Endodermal cell (in vitro differentiated cells): ENCODE measurements around the gene RLN3. TPM values are rescaled to one million over a fixed set of nuclear protein-coding genes. Genes with fewer than 3 reads are reported as not detected.

Experiments
- DNase-seq: peaks from one replicate; pipeline ENCODE4 v3.0.0-alpha.2; 2017
- H3K27ac ChIP-seq: 2 replicates; pipeline ENCODE4 v1.5.1; 2013; ENCODE audit warnings: mild to moderate bottlenecking, low read depth, low read length, moderate library complexity
- H3K27me3 ChIP-seq: 2 replicates; pipeline ENCODE4 v1.6.1; 2013; ENCODE audit warnings: mild to moderate bottlenecking, low read length, moderate library complexity; ENCODE audit not compliant: insufficient read depth, control insufficient read depth, poor library complexity, severe bottlenecking
- H3K36me3 ChIP-seq: 2 replicates; pipeline ENCODE4 v1.7.0; 2013; ENCODE audit warnings: mild to moderate bottlenecking, low read length, moderate library complexity; ENCODE audit not compliant: control insufficient read depth, insufficient read depth
- H3K4me1 ChIP-seq: one replicate; pipeline ENCODE4 v1.7.0; 2013; ENCODE audit warnings: low read length; ENCODE audit not compliant: control insufficient read depth, insufficient read depth
- H3K4me3 ChIP-seq: 2 replicates; pipeline ENCODE4 v1.5.1; 2013; ENCODE audit warnings: mild to moderate bottlenecking, low read length, moderate library complexity
- H3K9ac ChIP-seq: 2 replicates; pipeline ENCODE4 v1.6.1; 2013; ENCODE audit warnings: mild to moderate bottlenecking, low read length, moderate library complexity; ENCODE audit not compliant: poor library complexity, severe bottlenecking; ENCODE audit errors: extremely low read depth
- H3K9me3 ChIP-seq: 2 replicates; pipeline ENCODE4 v1.6.1; 2013; ENCODE audit warnings: mild to moderate bottlenecking, low read length, moderate library complexity; ENCODE audit not compliant: control insufficient read depth
- H3K27ac Mint-ChIP-seq: 2 replicates; pipeline ENCODE4 v1.8.0; 2020; ENCODE audit warnings: mixed read lengths
- H3K27me3 Mint-ChIP-seq: 2 replicates; pipeline ENCODE4 v1.8.0; 2021; ENCODE audit warnings: mild to moderate bottlenecking, mixed read lengths; ENCODE audit not compliant: insufficient read depth
- H3K36me3 Mint-ChIP-seq: 2 replicates; pipeline ENCODE4 v1.8.0; 2020; ENCODE audit warnings: low read depth, mixed read lengths
- H3K4me1 Mint-ChIP-seq: 2 replicates; pipeline ENCODE4 v1.8.0; 2020; ENCODE audit warnings: mixed read lengths
- H3K4me3 Mint-ChIP-seq: 2 replicates; pipeline ENCODE4 v1.8.0; 2020; ENCODE audit warnings: mild to moderate bottlenecking, moderate library complexity, mixed read lengths
- H3K9me3 Mint-ChIP-seq: 2 replicates; pipeline ENCODE4 v1.8.0; 2020; ENCODE audit warnings: mild to moderate bottlenecking, mixed read lengths
- CTCF ChIP-seq: fragments of 200-600 bp; sonication (generic); conservative IDR thresholded peaks from 2 replicates; pipeline ENCODE4 v1.5.0; 2021; ENCODE audit warnings: antibody characterized with exemption, mild to moderate bottlenecking
- WGBS, 2 experiments: methylation state at CpG; one replicate each; pipeline versions ENCODE4 v1.1.5 to v1.1.7; 2013; ENCODE audit warnings: missing lambda C conversion rate in 2 of 2, mixed read lengths in 1 of 2; ENCODE audit not compliant: insufficient coverage in 1 of 2, insufficient read length in 1 of 2; 5-methylcytosine and 5-hydroxymethylcytosine counted together
- long read RNA-seq, 4 experiments: library from polyadenylated mRNA in 2 of 4; library from RNA in 1 of 4; library from capped mRNA in 1 of 4; stranded (forward) in 3 of 4; unstranded in 1 of 4; transcript quantifications; one replicate each; pipeline ENCODE4 v2.0.0, GENCODE V29; 2020 to 2021; ENCODE audit warnings: inconsistent platforms in 1 of 4
- polyA plus RNA-seq, 2 experiments: library from polyadenylated mRNA; stranded (reverse); fragments of 50-300 nt; gene quantifications; one replicate each; pipeline ENCODE4 v1.2.3, GENCODE V29; 2013
- total RNA-seq, 2 donors: library from RNA; stranded (reverse); fragmentation: NEBNext Ultra II Directional in 1 of 2; extraction: Animal tissue kit (Norgen Biotek cat#: 25700) in 1 of 2; gene quantifications; 2 replicates in 1 of 2; 3 replicates in 1 of 2; pipeline ENCODE4 v1.2.1, GENCODE V29; 2021

The RLN3 gene
- not detected for total RNA-seq
- not detected for polyA plus RNA-seq (2013, experiment 1 of 2)
- polyA plus RNA-seq (2013, experiment 2 of 2): not detected
- long read RNA-seq, experiment 1: 0 reads
- long read RNA-seq, experiment 2: 0 reads
- long read RNA-seq, experiment 3: 0 reads
- long read RNA-seq, experiment 4: 0 reads

- Mint-ChIP-seq H3K4me3 (no peak within 1 kb of the TSS), H3K36me3 (no peaks in the 10 kb centered on the region), H3K27me3 (peaks cover 26% of the 10 kb centered on the region), H3K9me3 (no peaks in the 10 kb centered on the region), H3K27ac (no peak within 1 kb of the TSS), H3K4me1 (peaks cover 3% of the 10 kb centered on the region)
- DNase-seq: no peak
- Histone ChIP-seq H3K4me3 (no peak within 1 kb of the TSS), H3K9me3 (no peaks in the 10 kb centered on the region), H3K27me3 (peaks cover 14% of the 10 kb centered on the region), H3K4me1 (no peaks in the 10 kb centered on the region), H3K9ac (no peak within 1 kb of the TSS), H3K36me3 (no peaks in the 10 kb centered on the region), H3K27ac (no peak within 1 kb of the TSS)
- no peak for TF ChIP-seq CTCF
- 85% methylated on average over 12 to 24 of the region's 24 CpGs for WGBS, 2 experiments
Measured at GRCh38 chr19:14027856-14028450, at the start of gene RLN3. RLN3 (plus strand) TSS chr19:14028148; CDS start chr19:14028205, 57 bp downstream.

GRCh38 chr19:13978351-13979243, 49.4 kb upstream of the RLN3 start:
- H3K4me3 Mint-ChIP-seq: peak overlapping the region; percentile 45
- H3K9ac ChIP-seq: no peak overlapping the region
- peaks cover 13% of the 10 kb centered on the region for H3K36me3 ChIP-seq
- 7 to 12% methylated on average over 17 to 74 of the region's 74 CpGs for WGBS, 2 experiments
- no peaks in the 10 kb centered on the region for H3K4me1 ChIP-seq
- no peak overlapping the region for H3K27ac ChIP-seq
- H3K27me3 ChIP-seq: no peaks in the 10 kb centered on the region
- H3K27ac Mint-ChIP-seq: peak overlapping the region; percentile 75
- peak; percentile 100 for DNase-seq
- no peak for TF ChIP-seq CTCF
- no peaks in the 10 kb centered on the region for H3K9me3 ChIP-seq
- peak overlapping the region; percentile 40 for H3K4me3 ChIP-seq
- H3K27me3 Mint-ChIP-seq: no peaks in the 10 kb centered on the region
- peaks cover 36% of the 10 kb centered on the region for H3K36me3 Mint-ChIP-seq
- H3K4me1 Mint-ChIP-seq: peaks cover 10% of the 10 kb centered on the region
- H3K9me3 Mint-ChIP-seq: no peaks in the 10 kb centered on the region

- H3K9me3 Mint-ChIP-seq: no peaks in the 10 kb centered on the region
- H3K4me3 ChIP-seq: peak overlapping the region; percentile 40
- no peaks in the 10 kb centered on the region for H3K4me1 ChIP-seq
- H3K27ac Mint-ChIP-seq: no peak overlapping the region
- peaks cover 13% of the 10 kb centered on the region for H3K36me3 ChIP-seq
- no peak for TF ChIP-seq CTCF
- no peak overlapping the region for H3K27ac ChIP-seq
- DNase-seq: peak; percentile 70
- peaks cover 32% of the 10 kb centered on the region for H3K36me3 Mint-ChIP-seq
- H3K4me1 Mint-ChIP-seq: peaks cover 6% of the 10 kb centered on the region
- WGBS, 2 experiments: 37 to 54% methylated on average over 9 to 12 of the region's 12 CpGs
- no peaks in the 10 kb centered on the region for H3K27me3 ChIP-seq
- H3K9ac ChIP-seq: no peak overlapping the region
- H3K4me3 Mint-ChIP-seq: peak overlapping the region; percentile 45
- H3K27me3 Mint-ChIP-seq: no peaks in the 10 kb centered on the region
- no peaks in the 10 kb centered on the region for H3K9me3 ChIP-seq
Measured at GRCh38 chr19:13979244-13979615, 48.7 kb upstream of the RLN3 start.
